Trophoblast cell (in vitro differentiated cells and primary cell): ENCODE measurements around the gene ZBTB2.

Experiments
- DNase-seq, 2 donors: peaks; one replicate each; pipeline ENCODE4 v3.0.0-alpha.2; 2016
- H2AFZ ChIP-seq: 2 replicates; pipeline ENCODE4 v1.6.1; 2013; ENCODE audit warnings: low read length, moderate library complexity, mild to moderate bottlenecking; ENCODE audit not compliant: insufficient read depth, poor library complexity
- H2AK5ac ChIP-seq: 2 replicates; pipeline ENCODE4 v1.6.1; 2013; ENCODE audit warnings: mild to moderate bottlenecking, low read length
- H2BK120ac ChIP-seq: 2 replicates; pipeline ENCODE4 v1.6.1; 2013; ENCODE audit warnings: low read length, mild to moderate bottlenecking, moderate library complexity; ENCODE audit not compliant: insufficient read depth, poor library complexity
- H2BK12ac ChIP-seq: 2 replicates; pipeline ENCODE4 v1.6.1; 2013; ENCODE audit warnings: mild to moderate bottlenecking, low read length, moderate library complexity
- H2BK5ac ChIP-seq: 2 replicates; pipeline ENCODE4 v1.6.1; 2013; ENCODE audit warnings: low read length, low read depth, moderate library complexity, mild to moderate bottlenecking; ENCODE audit not compliant: poor library complexity
- H3K14ac ChIP-seq: 2 replicates; pipeline ENCODE4 v1.6.1; 2013; ENCODE audit warnings: mild to moderate bottlenecking, low read length
- H3K18ac ChIP-seq: 2 replicates; pipeline ENCODE4 v1.6.1; 2013; ENCODE audit warnings: mild to moderate bottlenecking, low read length
- H3K23ac ChIP-seq: 2 replicates; pipeline ENCODE4 v1.6.1; 2013; ENCODE audit warnings: low read length
- H3K27ac ChIP-seq: 2 replicates; pipeline ENCODE4 v1.5.1; 2013; ENCODE audit warnings: low read depth, mild to moderate bottlenecking, inconsistent platforms, low read length, moderate library complexity
- H3K27me3 ChIP-seq: 2 replicates; pipeline ENCODE4 v1.6.1; 2013; ENCODE audit warnings: inconsistent platforms, mild to moderate bottlenecking, low read length, moderate library complexity; ENCODE audit not compliant: insufficient read depth
- H3K36me3 ChIP-seq, 2 experiments: 1 replicate in 1 of 2; 2 replicates in 1 of 2; pipeline ENCODE4 v1.6.1; 2013; ENCODE audit warnings: low read length in 2 of 2, mild to moderate bottlenecking in 2 of 2, moderate library complexity in 1 of 2; ENCODE audit not compliant: insufficient read depth in 2 of 2, control insufficient read depth in 1 of 2
- H3K4ac ChIP-seq: 2 replicates; pipeline ENCODE4 v1.6.1; 2013; ENCODE audit warnings: low read depth, mild to moderate bottlenecking, low read length, moderate library complexity
- H3K4me1 ChIP-seq, 2 experiments: 1 replicate in 1 of 2; 2 replicates in 1 of 2; pipeline ENCODE4 v1.6.1; 2013; ENCODE audit warnings: low read length in 2 of 2, mild to moderate bottlenecking in 2 of 2, moderate library complexity in 1 of 2; ENCODE audit not compliant: insufficient read depth in 2 of 2, control insufficient read depth in 1 of 2
- H3K4me2 ChIP-seq: 2 replicates; pipeline ENCODE4 v1.6.1; 2013; ENCODE audit warnings: inconsistent platforms, mild to moderate bottlenecking, low read length, moderate library complexity
- H3K4me3 ChIP-seq: 2 replicates; pipeline ENCODE4 v1.5.1; 2013; ENCODE audit warnings: mild to moderate bottlenecking, low read depth, low read length, inconsistent platforms
- H3K79me1 ChIP-seq: one replicate; pipeline ENCODE4 v1.6.1; 2013; ENCODE audit warnings: low read length
- H3K79me2 ChIP-seq: 2 replicates; pipeline ENCODE4 v1.6.1; 2013; ENCODE audit warnings: low read length, mild to moderate bottlenecking; ENCODE audit not compliant: control insufficient read depth, insufficient read depth, poor library complexity
- H3K9ac ChIP-seq: 2 replicates; pipeline ENCODE4 v1.6.1; 2013; ENCODE audit warnings: mild to moderate bottlenecking, low read length
- H3K9me3 ChIP-seq: 2 replicates; pipeline ENCODE4 v1.6.1; 2013; ENCODE audit warnings: low read depth, mild to moderate bottlenecking, control low read depth, inconsistent platforms, low read length; ENCODE audit not compliant: insufficient read depth
- H4K12ac ChIP-seq: 2 replicates; pipeline ENCODE4 v1.6.1; 2013; ENCODE audit warnings: low read depth, mild to moderate bottlenecking, low read length, moderate library complexity
- H4K8ac ChIP-seq: 2 replicates; pipeline ENCODE4 v1.6.1; 2013; ENCODE audit warnings: low read depth, mild to moderate bottlenecking, low read length, moderate library complexity
- H4K91ac ChIP-seq: one replicate; pipeline ENCODE4 v1.6.1; 2013; ENCODE audit warnings: low read depth, mild to moderate bottlenecking, low read length, moderate library complexity
- WGBS: extraction: QIAGEN DNeasy Blood & Tissue Kit; methylation state at CpG from one replicate; pipeline ENCODE4 v1.1.7; 2013; ENCODE audit warnings: missing lambda C conversion rate; ENCODE audit not compliant: insufficient read length, insufficient coverage; ENCODE audit errors: extremely low coverage; 5-methylcytosine and 5-hydroxymethylcytosine counted together

ZBTB2 gene

DNA sequence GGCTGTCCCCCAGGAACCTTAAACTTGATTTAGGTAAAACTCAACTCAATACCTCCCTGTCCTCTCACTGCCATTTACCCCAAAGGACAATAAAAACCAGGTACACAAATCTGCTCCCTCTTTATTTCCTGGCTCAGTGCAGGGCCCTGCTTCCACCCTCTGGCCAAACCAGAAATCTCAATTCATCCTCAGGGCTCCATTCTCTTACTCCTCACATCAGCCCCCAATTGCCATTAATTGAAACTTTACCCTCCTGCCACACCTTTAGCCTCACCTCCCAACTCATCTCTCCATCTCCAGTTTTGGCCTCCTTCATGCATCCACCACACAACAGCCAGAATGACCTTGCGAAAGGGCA, 10.5 kb downstream of the ZBTB2 start:
- no peak overlapping the region for H2BK5ac ChIP-seq
- no peak for DNase-seq
- no peak overlapping the region for H3K4ac ChIP-seq
- H3K18ac ChIP-seq: no peak overlapping the region
- no peaks in the 10 kb centered on the region for H3K79me2 ChIP-seq
- H3K4me1 ChIP-seq: peaks cover 0 to 3% of the 10 kb centered on the region in 2 experiments
- no peak overlapping the region for H2BK120ac ChIP-seq
- no peak overlapping the region for H4K12ac ChIP-seq
- H3K9ac ChIP-seq: no peak overlapping the region
- H3K27me3 ChIP-seq: no peaks in the 10 kb centered on the region
- H3K4me3 ChIP-seq: no peak overlapping the region
- no peak overlapping the region for H3K14ac ChIP-seq
- H4K91ac ChIP-seq: no peak overlapping the region
- no peak overlapping the region for H2AK5ac ChIP-seq
- H4K8ac ChIP-seq: no peak overlapping the region
- no peak overlapping the region for H3K23ac ChIP-seq
- peaks cover 2 to 3% of the 10 kb centered on the region in 2 experiments for H3K36me3 ChIP-seq
- H3K27ac ChIP-seq: no peak overlapping the region
- no peak overlapping the region for H2BK12ac ChIP-seq
- no peak overlapping the region for H2AFZ ChIP-seq
- no peak overlapping the region for H3K4me2 ChIP-seq
- no CpG with 5 or more reads among the region's 1 CpG for WGBS
- H3K9me3 ChIP-seq: no peaks in the 10 kb centered on the region
- no peaks in the 10 kb centered on the region for H3K79me1 ChIP-seq

DNA sequence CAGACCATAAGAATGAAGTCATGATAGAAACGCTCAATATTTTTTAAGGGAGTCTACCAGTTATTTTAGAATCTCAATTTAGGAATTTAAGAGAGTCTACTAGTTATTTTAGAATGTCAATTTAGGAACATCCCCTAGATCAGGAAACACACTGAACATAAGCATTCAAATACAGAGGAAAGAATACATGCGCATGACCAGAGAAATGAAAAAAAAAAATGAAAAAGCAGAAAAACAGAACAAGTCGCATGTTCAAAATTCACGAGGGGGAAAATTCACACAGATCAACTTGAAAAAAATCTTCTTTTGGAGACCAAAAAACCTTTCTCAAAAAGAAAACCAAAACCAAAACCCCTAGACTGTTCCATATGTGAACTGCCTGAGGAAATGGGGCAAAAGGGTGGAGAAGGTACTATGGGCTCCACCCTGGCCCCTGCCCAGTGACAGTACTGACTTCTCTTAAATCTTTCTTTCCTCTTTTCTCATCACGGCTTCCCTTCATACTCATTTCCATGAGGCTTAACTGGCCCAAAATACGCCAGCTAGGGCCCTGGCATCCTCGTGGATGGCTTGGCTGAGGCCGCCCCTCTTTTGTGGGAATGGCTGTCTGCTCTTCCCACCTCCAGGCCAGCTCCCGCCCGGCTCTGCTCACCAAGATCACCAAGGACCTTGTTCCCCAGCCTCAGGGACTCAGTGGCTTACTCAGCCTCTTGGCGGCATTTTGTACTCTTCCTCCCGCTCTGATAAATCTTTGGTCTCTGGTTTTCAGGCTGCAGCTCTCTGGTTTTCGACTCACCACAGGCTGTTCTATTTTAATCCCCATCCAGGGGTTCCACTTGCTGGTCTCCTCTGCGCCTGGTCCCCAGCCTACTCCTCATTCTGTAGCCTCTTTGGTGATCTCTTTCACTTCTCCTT, 11.2 kb downstream of the ZBTB2 start:
- H2AK5ac ChIP-seq: no peak overlapping the region
- H4K8ac ChIP-seq: no peak overlapping the region
- no peaks in the 10 kb centered on the region for H3K9me3 ChIP-seq
- DNase-seq: no peak
- no peak overlapping the region for H3K4me3 ChIP-seq
- no peak overlapping the region for H4K91ac ChIP-seq
- H3K27me3 ChIP-seq: no peaks in the 10 kb centered on the region
- no peaks in the 10 kb centered on the region for H3K79me1 ChIP-seq
- H2BK12ac ChIP-seq: no peak overlapping the region
- H4K12ac ChIP-seq: peak overlapping the region; percentile 35
- H3K4me1 ChIP-seq: peaks cover 0 to 3% of the 10 kb centered on the region in 2 experiments
- no peak overlapping the region for H2BK5ac ChIP-seq
- no peak overlapping the region for H3K23ac ChIP-seq
- no peak overlapping the region for H2BK120ac ChIP-seq
- no peak overlapping the region for H3K9ac ChIP-seq
- H3K36me3 ChIP-seq: peaks cover 2 to 3% of the 10 kb centered on the region in 2 experiments
- no peak overlapping the region for H3K4me2 ChIP-seq
- no peak overlapping the region for H2AFZ ChIP-seq
- peak overlapping the region; percentile 12 for H3K4ac ChIP-seq
- peak overlapping the region; percentile 25 for H3K18ac ChIP-seq
- no CpG with 5 or more reads among the region's 14 CpGs for WGBS
- H3K79me2 ChIP-seq: no peaks in the 10 kb centered on the region
- H3K14ac ChIP-seq: no peak overlapping the region
- H3K27ac ChIP-seq: no peak overlapping the region

DNA sequence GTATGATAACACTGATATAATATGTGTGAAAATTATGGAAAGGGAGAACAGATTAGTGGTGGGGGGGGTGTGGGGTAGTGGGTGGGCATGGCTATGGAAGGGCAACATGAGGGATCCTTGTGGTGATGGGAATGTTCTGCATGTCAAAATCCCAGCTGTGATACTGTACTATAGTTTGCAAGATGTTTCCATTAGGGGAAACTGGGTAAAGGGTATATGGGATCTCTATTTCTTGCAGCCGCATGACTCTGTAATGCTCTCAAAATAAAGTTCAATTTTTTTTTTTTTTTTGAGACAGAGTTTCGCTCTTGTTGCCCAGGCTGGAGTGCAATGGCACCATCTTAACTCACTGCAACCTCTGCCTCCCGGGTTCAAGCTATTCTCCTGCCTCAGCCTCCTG, 14.3 kb downstream of the ZBTB2 start:
- Histone ChIP-seq H3K36me3 (peaks cover 0 to 3% of the 10 kb centered on the region in 2 experiments), H3K9ac (no peak overlapping the region), H3K4me3 (no peak overlapping the region), H3K79me2 (no peaks in the 10 kb centered on the region), H3K27ac (no peak overlapping the region), H2BK5ac (no peak overlapping the region), H3K14ac (no peak overlapping the region), H3K4ac (no peak overlapping the region), H3K79me1 (no peaks in the 10 kb centered on the region), H3K4me2 (no peak overlapping the region), H3K23ac (no peak overlapping the region), H3K4me1 (peaks cover 6% of the 10 kb centered on the region in 2 experiments), H2BK120ac (no peak overlapping the region), H4K8ac (no peak overlapping the region), H2AK5ac (no peak overlapping the region), H4K12ac (no peak overlapping the region), H3K18ac (no peak overlapping the region), H2BK12ac (no peak overlapping the region), H2AFZ (no peak overlapping the region), H3K9me3 (no peaks in the 10 kb centered on the region), H4K91ac (no peak overlapping the region), H3K27me3 (no peaks in the 10 kb centered on the region)
- no CpG with 5 or more reads among the region's 3 CpGs for WGBS
- DNase-seq: no peak

DNA sequence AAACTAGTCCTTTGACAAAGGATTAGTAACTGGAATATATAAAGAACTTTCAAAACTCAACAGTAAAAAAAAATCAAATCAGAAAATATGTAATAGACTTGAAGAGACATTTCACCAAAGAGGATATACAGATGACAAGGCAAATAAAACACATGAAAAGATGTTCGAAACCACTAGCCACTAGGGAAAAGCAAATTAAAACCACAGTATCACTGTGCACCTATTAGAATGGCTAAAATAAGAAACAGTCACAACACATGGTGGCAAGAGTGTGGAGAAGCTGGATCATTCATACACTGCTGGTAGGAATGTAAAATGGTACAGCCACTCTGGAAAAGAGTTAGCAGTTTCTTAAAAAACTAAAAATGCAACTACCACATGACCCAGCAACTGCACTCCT, 14.9 kb downstream of the ZBTB2 start:
- Histone ChIP-seq H3K36me3 (peaks cover under 1 to 5% of the 10 kb centered on the region in 2 experiments), H3K4ac (no peak overlapping the region), H3K79me1 (no peaks in the 10 kb centered on the region), H2AK5ac (no peak overlapping the region), H3K79me2 (no peaks in the 10 kb centered on the region), H3K9me3 (no peaks in the 10 kb centered on the region), H3K18ac (no peak overlapping the region), H2BK12ac (no peak overlapping the region), H3K27ac (no peak overlapping the region), H4K12ac (no peak overlapping the region), H3K27me3 (no peaks in the 10 kb centered on the region), H2BK5ac (no peak overlapping the region), H4K91ac (no peak overlapping the region), H3K4me2 (no peak overlapping the region), H3K9ac (no peak overlapping the region), H2BK120ac (no peak overlapping the region), H4K8ac (no peak overlapping the region), H2AFZ (no peak overlapping the region), H3K14ac (no peak overlapping the region), H3K4me1 (peaks cover 6% of the 10 kb centered on the region in 2 experiments), H3K23ac (no peak overlapping the region), H3K4me3 (no peak overlapping the region)
- WGBS: no CpG with 5 or more reads among the region's 1 CpG
- peak in 1 of 2 donors; percentile 43 for DNase-seq
